Right atrium auricular region (tissue), 2 donors: ENCODE results near the gene GASK1A. TPM values are rescaled to one million over a fixed set of nuclear protein-coding genes. Genes with fewer than 3 reads are reported as not detected.
"Not testable (repeated sequence)": the region's sequence is repeated elsewhere in the genome, so short reads cannot be mapped to it uniquely, and the experiment has no call there.

ENCODE experiments used
- DNase-seq: peaks from one replicate; pipeline ENCODE4 v3.0.0-alpha.2; 2019; ENCODE audit warnings: low spot score
- H3K27ac ChIP-seq, 2 donors: fragments of 200-600 bp; sonication (generic); 1 replicate in 1 of 2; 2 replicates in 1 of 2; pipeline ENCODE4 v1.5.1; 2016 to 2019
- H3K27me3 ChIP-seq, 2 donors: fragments of 200-600 bp; sonication (generic); one replicate each; pipeline versions ENCODE4 v1.5.1 to v1.6.0; 2017 to 2019
- H3K36me3 ChIP-seq: fragments of 200-600 bp; sonication (generic); one replicate; pipeline ENCODE4 v1.5.1; 2016
- H3K4me1 ChIP-seq, 2 donors: fragments of 200-600 bp; sonication (generic); one replicate each; pipeline versions ENCODE4 v1.5.1 to v1.6.0; 2017 to 2019
- H3K4me3 ChIP-seq, 2 donors: fragments of 200-600 bp; sonication (generic); 1 replicate in 1 of 2; 2 replicates in 1 of 2; pipeline ENCODE4 v1.5.1; 2017 to 2019; ENCODE audit warnings: mild to moderate bottlenecking in 1 of 2, moderate library complexity in 1 of 2
- H3K9me3 ChIP-seq, 2 donors: fragments of 200-600 bp; sonication (generic); one replicate each; pipeline ENCODE4 v1.5.1; 2019
- CTCF ChIP-seq, 2 donors: fragments of 200-600 bp; sonication (generic); IDR thresholded peaks; one replicate each; pipeline ENCODE4 v1.5.1; 2019; ENCODE audit warnings: antibody characterized with exemption in 2 of 2
- total RNA-seq, 2 donors: library from RNA; depleted of rRNA; stranded (reverse); fragments of >200 nt; gene quantifications; one replicate each; pipeline ENCODE4 v1.1.0, GENCODE V29; 2016

Gene GASK1A
- total RNA-seq, 2 donors from 2014 or later: 1.5 to 2.1 TPM

- H3K27me3 ChIP-seq: no peaks in the 10 kb centered on the region
- H3K9me3 ChIP-seq: peaks cover 0 to 17% of the 10 kb centered on the region in 2 donors
- no peak for TF ChIP-seq CTCF (IDR thresholded peaks at IDR 0.05)
- no peaks in the 10 kb centered on the region for H3K36me3 ChIP-seq
- no peak for DNase-seq
- H3K4me3 ChIP-seq: no peak overlapping the region
- no peak overlapping the region for H3K27ac ChIP-seq
- no peaks in the 10 kb centered on the region for H3K4me1 ChIP-seq
Observed at GRCh38 chr3:43041517-43041916, 62.4 kb downstream of the GASK1A start.

- no peak overlapping the region for H3K27ac ChIP-seq
- H3K36me3 ChIP-seq: no peaks in the 10 kb centered on the region
- peak; percentile 51 for DNase-seq
- H3K9me3 ChIP-seq: peaks cover 0 to 17% of the 10 kb centered on the region in 2 donors
- H3K4me3 ChIP-seq: no peak overlapping the region
- no peak for TF ChIP-seq CTCF (IDR thresholded peaks at IDR 0.05)
- H3K27me3 ChIP-seq: no peaks in the 10 kb centered on the region
- no peaks in the 10 kb centered on the region for H3K4me1 ChIP-seq
Observed at GRCh38 chr3:43043071-43043766, 64.1 kb downstream of the GASK1A start.

GRCh38 chr3:43043793-43044192 is 64.7 kb downstream of the GASK1A start:
- H3K9me3 ChIP-seq: peaks cover 0 to 21% of the 10 kb centered on the region in 2 donors
- H3K36me3 ChIP-seq: no peaks in the 10 kb centered on the region
- TF ChIP-seq CTCF (IDR thresholded peaks at IDR 0.05): no peak
- no peak overlapping the region for H3K4me3 ChIP-seq
- H3K4me1 ChIP-seq: no peaks in the 10 kb centered on the region
- H3K27ac ChIP-seq: no peak overlapping the region
- H3K27me3 ChIP-seq: no peaks in the 10 kb centered on the region
- DNase-seq: peak; percentile 26

- not testable (repeated sequence) for H3K27ac ChIP-seq, H3K27me3 ChIP-seq, H3K4me3 ChIP-seq, H3K4me1 ChIP-seq, H3K36me3 ChIP-seq, DNase-seq
- H3K9me3 ChIP-seq: peaks cover 0 to 28% of the 10 kb centered on the region in 2 donors
Observed at GRCh38 chr3:43045079-43045478, 66.0 kb downstream of the GASK1A start.

GRCh38 chr3:43046583-43046982 is 67.5 kb downstream of the GASK1A start:
- H3K9me3 ChIP-seq: peaks cover 0 to 42% of the 10 kb centered on the region in 2 donors
- peak; percentile 9 for DNase-seq
- H3K4me1 ChIP-seq: no peaks in the 10 kb centered on the region
- no peaks in the 10 kb centered on the region for H3K36me3 ChIP-seq
- H3K27me3 ChIP-seq: no peaks in the 10 kb centered on the region
- TF ChIP-seq CTCF (IDR thresholded peaks at IDR 0.05): no peak
- no peak overlapping the region for H3K4me3 ChIP-seq
- no peak overlapping the region for H3K27ac ChIP-seq

GRCh38 chr3:43048470-43048869 is 69.4 kb downstream of the GASK1A start:
- Histone ChIP-seq H3K4me1 (no peaks in the 10 kb centered on the region), H3K36me3 (no peaks in the 10 kb centered on the region), H3K4me3 (no peak overlapping the region), H3K27me3 (no peaks in the 10 kb centered on the region), H3K27ac (no peak overlapping the region), H3K9me3 (peaks cover 0 to 44% of the 10 kb centered on the region in 2 donors)
- no peak for TF ChIP-seq CTCF (IDR thresholded peaks at IDR 0.05)
- peak; percentile 4 for DNase-seq
